AG09319 (cell line): Measurements from ENCODE around the gene CAST.

Experiments
- DNase-seq: peaks from one replicate; pipeline ENCODE4 v3.0.0-alpha.2; 2010; ENCODE audit warnings: low read depth; ENCODE audit errors: extremely low read depth
- TF ChIP-seq, protein P1 (sequence below): IDR thresholded peaks from 2 replicates; pipeline ENCODE4 v1.5.1; 2011; ENCODE audit warnings: low read depth, mild to moderate bottlenecking, inconsistent platforms, low read length, moderate library complexity

Gene CAST

DNA sequence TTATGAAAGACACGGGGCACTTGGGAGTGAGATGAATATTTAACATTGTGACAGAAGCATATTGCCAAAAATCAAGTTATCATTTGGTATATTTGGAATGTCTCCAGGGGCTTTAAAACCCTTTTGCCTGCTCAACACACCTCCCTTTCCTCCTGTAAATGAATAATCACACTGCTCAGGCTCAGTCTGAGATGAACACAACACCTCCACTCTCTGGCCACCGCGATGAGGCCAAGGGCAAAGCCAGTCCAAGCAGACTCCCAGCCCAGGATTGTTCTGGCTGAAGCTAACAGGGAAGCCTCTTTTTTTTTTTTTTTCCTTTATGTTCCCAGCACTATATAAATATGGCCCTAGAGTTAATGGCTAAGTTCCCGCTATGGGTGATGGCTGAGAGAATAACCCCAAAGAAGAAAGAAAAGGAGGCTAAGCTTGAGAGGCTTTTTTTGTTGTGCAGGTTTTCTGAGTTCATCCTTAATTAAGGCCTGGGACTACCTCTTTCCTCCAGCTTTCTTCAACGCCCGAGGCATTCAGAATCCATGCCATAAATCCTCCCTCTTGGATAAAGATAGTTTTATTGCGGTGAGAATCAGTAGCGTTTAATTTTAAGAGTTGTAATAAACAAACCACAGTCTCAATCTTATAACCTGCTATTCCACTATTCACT, 156.1 kb downstream of the CAST start:
- TF ChIP-seq, protein P1, sequence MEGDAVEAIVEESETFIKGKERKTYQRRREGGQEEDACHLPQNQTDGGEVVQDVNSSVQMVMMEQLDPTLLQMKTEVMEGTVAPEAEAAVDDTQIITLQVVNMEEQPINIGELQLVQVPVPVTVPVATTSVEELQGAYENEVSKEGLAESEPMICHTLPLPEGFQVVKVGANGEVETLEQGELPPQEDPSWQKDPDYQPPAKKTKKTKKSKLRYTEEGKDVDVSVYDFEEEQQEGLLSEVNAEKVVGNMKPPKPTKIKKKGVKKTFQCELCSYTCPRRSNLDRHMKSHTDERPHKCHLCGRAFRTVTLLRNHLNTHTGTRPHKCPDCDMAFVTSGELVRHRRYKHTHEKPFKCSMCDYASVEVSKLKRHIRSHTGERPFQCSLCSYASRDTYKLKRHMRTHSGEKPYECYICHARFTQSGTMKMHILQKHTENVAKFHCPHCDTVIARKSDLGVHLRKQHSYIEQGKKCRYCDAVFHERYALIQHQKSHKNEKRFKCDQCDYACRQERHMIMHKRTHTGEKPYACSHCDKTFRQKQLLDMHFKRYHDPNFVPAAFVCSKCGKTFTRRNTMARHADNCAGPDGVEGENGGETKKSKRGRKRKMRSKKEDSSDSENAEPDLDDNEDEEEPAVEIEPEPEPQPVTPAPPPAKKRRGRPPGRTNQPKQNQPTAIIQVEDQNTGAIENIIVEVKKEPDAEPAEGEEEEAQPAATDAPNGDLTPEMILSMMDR, result no peak
- DNase-seq, result no peak

DNA sequence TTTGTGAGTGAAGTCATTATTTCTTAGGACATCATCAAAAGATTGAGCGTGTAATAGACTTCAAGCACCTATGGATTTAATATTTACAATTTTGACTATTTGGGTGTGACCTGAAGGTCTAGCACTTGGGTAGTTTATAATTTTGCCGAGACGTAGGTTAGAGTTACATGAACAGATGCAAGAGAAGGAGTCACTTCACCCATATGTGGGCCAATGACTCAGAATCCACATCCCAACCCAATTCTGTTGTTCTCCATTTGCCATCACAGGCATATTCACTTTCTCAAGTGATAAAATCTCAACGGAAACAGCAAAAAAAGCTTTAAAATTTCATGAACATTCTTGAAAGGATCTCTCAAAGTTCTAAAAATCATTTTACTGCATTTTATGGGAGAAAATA, 157.6 kb downstream of the CAST start:
- no peak for DNase-seq
- TF ChIP-seq, protein P1, result no peak

DNA sequence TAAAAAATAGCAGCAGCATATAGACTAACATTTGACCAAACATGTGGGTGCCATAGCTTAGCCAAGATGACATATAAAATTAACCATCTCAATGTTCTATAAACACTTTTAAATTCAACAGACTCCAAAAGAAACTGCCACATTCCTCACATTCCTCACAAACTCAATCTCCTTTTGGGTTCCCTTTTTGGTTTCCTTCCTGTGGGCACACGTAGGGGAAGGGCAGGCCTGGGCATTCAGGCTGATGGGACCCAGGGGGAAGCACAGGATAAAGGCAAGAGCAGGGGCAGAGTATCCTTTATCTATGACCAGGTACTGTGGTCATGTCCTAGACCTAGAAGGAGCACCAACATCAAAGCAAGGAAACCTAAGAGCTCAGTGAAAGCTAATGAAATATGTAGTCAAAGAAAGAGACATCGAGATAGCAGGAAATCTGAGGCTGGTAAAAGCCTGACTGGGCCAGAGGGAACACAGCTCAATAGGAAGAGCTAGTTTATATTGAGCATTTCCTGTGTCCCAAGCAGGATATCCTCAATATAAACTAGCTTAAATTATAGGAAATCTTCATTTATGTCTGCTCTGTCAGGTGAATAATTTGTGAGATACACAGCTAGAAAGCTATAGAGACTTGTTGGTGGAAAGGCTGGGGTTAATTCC, 159.2 kb downstream of the CAST start:
- no peak for DNase-seq
- TF ChIP-seq, protein P1, result no peak

DNA sequence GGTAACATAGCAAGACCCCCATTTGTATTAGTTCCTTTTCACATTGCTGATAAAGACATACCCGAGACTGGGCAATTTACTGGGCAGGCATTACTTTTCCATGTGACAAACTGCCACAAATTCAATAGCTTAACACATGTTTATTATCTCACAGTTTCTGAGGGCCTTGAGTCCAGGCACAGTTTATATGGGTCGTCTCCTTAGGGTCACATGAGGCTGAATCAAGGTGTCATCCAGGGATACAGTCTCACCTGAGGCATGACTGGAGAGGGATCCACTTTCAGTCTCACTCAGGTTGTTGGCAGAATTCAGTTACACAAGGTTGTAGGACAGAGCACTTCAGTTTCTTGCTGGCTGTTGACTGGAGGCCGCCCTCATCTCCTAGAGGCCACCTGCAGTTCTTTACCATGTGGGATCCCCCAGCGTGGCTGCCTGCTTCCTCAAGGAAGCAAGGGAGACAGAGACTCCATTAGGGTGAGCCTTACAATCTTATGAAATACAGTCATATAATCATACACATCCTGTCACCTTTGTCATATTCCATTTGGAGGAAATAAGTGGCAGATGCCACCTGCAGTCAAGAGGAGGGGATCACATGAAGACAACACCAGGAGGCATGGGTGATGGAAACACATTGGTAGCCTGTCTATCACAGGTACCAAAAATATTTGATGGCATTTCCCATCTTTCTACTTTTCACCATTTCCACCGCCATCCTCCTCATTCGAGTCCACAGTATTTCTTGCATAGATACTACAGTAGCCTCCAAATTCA, 160.7 kb downstream of the CAST start:
- TF ChIP-seq, protein P1, result no peak
- no peak for DNase-seq

DNA sequence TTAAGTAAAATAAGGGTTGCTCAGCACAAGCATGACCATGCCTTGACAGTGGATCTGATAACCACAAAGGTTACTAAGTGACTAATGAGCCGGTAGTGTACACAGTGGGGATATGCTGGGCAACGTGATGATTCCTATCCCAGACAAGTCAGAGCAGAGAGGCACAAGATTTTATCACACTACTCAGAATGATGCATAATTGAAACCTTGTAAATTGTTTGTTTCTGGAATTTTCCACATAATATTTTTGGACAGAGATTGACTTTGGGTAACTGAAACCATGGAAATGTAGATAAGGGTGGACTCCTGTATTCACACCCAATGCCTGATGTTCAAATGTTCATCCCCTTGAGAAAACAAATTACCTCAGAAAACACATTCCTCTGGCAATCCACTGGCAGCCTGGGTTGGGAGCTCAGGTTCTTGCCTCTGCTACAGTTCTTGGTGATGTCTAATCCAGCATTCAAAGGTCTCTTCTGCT, 161.8 kb downstream of the CAST start:
- TF ChIP-seq, protein P1, result no peak
- DNase-seq, result peak; percentile 28
